ENCODE data around the gene FUZ.

Gene FUZ

DNA sequence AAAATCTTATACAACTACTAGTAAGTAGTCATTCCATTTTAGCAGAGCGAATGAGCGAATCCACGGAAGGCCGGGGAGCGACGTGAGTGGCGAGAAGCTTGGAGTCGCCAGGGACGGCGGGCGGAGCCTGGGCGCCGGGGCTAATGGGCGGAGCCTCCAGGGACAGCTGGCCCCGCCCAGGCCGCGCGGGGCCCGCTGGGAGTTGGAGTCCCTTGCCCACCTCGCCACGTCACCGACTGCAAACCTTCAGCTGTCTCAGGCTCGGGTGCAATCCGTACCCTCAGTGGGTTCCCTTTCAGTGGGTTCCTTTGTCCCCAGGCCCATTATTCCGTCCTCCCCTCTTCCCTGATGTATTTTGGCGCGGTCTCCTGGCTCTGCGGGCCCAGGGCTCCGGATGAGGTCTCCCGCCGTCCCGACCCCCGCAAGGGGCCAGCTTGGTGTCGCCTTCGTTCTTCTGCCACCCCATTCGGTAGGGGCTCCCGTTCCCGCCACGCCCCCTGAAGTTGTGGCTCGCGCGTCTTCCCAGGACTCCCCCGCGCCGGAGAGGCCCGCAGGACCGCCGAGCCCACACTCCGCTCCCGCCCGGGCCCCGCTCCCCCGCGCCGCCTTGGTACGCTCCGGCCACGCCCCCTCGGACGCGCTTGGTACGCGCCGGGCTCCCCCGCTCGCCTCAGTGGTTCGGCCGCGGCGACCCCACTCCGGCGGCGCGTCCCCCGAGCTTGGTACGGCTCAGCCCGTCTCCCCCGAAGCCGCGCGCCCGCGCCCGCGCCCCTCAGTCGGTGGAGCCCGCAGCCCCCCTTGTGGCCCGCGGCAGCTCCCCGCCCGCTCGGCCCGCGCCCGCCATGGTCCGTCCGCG is 37.6 kb upstream of the FUZ start, which contains the start of gene PTOV1:
Gene PTOV1, plus strand, starts transcription at position 673 of the 856 bp plus-strand sequence.
- DNase-seq, result peak; percentile 90

DNA sequence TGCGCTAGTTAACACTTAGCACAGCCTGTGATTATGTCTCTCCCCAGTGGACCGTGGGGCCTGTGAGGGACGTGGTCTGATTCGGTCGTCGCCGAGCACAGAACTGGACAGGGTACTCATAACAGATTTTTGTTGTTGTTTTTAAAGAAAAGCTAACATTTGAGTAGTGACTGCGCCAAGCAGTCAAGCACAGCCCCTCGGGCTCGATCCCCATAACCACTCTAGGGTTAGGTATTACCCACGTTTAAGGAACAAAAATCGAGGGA is 37.1 kb upstream of the FUZ start:
- no peak for DNase-seq

DNA sequence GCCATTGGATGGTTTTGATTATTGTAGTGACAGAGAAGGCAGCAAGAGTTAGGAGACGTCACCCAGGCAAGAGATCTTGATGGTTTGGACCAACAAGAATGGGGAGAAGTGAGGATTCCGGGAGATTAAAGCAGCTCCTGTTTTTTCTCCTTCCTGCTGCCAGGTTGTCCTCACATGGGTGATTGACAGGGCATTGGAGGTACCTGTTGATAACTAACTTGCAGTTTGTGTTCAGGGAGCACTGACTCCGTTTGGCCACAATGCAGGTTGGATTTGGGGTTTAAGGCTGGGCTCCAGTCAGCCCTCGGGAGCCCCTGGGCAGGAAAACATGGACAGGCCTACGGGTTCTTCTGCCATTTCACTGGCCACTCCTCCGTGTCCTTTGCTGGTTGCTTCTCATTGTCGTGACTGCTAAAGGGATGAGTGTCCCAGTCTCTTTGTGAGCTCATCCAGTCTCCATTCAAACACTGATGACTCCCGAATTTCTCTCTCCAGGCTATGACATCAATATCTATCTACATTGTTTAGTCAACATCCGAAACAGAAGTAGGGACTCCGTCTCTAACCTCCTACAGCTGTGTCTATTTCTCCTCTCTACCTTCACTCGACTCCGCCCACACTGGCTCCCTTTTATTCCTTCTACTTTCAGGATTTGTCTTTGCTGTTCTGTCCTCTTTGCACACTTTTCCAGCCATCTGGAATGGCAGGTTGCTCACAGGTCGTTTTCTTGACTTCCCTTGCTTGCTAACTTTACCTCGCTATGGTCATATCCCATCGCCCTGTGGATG is 36.5 kb upstream of the FUZ start:
- no peak for DNase-seq

DNA sequence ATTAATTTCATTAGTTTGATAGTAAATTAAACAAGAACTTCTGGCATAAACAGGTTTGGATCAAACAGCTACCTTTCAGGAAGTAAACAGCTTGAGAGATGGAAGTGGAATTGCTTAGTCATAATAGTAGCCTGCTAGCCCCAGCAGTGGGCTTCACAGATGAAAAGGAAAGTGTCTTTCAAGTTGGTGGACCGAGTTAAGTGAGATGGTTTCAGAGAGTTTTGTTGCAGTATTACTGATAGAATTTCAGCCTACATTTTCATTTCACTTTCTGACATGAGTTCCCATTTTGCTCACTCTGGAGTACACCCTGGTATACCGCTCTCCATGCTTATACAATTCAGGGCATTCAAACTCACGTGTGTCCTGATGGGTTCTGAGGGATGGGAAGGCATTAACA is 35.8 kb upstream of the FUZ start:
- DNase-seq, result no peak

DNA sequence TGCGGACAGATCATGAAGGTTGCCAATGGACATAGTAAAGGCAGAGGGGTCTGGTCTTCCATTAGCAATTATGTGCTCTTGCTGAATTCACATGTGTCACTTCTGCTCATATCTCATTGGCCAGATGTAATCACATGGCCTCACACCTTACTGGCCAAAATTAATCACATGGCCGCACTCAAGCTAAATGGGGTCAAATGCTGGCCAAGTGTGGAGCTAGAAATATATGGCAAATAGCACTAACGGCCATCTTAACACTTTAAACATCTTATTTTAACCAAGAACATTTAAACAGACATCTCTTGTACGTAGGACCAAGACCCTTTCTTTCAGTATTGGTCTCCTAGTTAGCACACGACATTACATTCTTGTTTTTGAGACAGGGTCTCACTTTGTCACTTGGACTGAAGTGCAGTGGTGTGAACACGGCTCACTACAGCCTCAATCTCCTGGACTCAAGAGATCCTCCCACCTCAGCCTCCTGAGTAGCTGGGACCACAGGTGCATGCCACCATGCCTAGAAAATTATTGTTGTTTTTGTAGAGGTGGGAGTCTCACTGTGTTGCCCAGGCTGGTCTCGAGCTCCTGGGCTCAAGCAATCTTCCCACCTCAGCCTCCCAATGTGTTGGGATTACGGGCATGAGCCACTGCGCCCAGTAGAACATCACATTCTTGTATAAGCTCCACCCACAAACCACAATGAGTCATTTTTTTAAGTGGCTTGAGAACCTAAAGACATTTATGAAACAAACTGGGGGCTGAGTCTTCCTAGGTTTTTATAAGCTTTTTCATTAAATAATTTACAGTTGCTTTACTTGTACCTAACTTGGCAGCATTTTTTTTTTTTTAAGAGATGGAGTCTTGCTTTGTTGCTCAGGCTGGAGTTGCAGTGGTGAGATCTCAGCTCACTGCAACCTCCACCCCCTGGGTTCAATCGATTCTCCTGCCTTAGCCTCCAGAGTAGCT is 34.9 kb upstream of the FUZ start:
- DNase-seq, result no peak

DNA sequence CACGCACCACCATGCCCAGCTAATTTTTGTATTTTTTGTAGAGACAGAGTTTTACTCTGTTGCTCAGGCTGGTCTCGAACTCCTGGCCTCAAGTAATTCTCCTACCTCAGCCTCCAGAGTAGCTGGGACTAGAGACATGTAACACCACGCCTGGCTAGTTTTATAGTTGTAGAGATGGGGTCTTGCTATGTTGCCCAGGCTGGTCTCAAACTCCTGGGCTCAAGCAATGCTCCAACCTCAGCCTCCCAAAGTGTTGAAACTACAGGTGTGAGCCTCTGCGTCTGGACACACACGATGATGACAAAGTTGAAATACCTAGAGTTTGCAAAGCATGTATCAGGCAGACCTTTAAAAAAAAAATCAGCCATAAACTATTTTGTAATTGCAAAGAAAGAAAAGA is 33.3 kb upstream of the FUZ start:
- DNase-seq, result no peak

DNA sequence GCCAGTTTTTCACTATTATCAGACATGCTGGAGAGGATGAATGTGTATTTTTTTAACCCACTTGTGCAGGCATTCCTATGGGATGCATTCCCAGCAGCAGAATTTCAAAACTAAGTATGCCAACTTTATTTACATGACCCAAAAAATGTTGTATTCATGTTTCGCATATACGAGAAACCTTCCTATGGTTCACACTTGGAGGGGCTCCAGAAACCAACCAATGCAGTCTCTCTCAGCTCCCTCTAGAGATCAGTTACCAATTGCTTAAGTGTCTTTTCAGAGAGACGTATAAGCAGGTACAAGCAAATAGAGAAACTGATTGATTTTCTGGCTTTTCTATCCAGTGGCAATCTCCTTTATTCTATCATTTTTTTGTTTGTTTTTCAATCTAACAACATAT is 32.3 kb upstream of the FUZ start:
- no peak for DNase-seq

DNA sequence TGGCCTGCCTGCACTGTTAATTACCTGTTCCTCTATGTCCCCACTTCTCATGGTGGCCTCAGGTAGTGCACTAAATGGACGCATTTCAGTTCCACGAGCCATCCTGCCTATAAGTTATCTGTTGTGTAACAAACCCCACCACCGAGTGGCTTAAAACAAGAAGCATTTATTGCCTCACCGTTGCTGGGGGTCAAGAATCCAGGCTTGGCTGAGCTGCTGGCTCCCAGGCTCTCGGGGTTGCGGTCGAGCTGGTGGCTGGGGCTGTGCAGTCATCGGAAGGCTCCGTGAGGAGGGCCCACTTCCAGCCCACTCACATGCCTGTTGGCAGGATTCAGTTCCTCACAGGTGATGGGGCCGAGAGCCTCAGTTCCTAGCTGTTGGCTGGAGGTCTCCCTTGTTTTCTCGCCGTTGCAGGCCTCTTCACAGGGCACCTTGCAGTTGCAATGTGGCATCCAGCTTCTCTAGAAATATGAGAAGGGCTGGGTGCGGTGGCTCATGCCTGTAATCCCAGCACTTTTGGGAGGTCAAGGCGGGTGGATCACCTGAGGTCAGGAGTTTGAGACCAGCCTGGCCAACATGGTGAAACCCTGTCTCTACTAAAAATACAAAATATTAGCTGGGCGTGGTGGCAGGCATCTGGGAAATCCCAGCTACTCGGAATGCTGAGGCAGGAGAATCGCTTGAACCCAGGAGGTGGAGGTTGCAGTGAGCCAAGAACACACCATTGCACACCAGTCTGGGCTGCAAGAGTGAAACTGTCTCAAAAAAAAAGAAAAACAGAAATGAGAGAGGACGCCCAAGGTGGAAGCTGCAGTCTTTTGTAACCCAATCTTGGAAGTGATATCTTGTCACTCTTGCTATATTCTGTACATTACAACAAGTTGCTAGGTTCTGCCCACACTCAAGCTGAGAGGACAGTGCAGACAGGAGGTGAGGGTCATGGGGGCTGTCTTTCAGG is 31.3 kb upstream of the FUZ start:
- DNase-seq, result no peak

DNA sequence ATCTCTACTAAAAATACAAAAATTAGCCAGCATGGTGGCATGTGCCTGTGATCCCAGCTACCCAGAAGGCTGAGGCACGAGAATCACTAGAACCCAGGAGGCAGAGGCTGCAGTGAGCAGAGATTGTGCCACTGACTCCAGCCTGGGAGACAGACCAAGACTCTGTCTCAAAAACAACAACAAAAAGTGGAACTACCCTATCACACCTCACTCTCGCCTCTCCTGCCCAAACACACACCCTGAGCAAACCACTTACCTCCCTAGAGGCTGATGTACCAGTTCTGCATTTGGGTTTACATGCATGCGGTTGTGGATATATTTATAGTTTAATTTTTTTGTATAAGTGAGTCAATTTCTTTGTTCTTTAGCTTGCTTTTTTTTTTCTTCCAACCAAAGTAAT is 30.2 kb upstream of the FUZ start:
- DNase-seq, result no peak

DNA sequence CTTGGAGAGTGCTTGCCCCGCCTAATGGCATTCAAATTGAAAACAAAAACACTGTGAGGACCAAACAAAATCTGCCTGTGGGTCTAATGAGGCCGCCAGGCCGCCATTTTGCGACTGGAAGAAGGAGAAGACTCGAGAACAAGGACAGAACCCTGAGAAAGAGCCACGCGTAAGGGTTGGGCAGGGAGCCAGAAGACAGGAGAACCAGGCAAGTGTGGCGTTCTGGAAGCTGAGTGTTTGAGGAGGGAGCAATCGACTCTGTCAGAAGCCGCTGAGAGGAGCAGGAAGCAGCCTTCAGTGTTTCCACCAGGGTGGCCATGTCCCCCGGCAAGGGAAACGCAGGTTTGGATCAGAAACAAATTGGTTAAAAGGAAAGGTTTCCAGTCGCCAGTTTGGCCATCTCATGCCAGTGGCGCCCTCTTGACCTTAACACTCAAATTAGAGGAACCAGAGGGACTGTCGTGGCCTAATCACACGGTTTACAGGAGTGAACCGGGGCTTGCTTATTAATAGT is 27.7 kb upstream of the FUZ start:
- DNase-seq, result no peak

DNA sequence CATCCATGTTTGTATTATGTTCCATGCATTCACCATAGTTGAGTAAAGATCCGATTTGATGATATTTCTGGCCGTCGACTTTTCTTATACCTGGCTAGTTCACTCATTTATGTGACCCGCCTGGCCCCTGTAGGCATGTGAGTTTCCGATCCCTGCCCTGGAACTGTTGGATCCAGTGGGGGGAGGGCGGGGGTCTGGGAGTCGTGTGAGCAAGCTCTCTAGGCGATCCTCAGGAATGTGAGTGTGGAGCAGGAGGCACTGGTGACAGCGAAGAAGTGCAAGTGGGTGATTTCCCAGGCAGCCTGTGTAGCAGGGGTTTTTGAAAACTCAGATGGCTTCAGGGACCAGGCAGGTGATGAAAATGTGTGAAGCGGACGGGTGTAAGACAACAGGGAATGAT is 27.2 kb upstream of the FUZ start:
- DNase-seq, result no peak

DNA sequence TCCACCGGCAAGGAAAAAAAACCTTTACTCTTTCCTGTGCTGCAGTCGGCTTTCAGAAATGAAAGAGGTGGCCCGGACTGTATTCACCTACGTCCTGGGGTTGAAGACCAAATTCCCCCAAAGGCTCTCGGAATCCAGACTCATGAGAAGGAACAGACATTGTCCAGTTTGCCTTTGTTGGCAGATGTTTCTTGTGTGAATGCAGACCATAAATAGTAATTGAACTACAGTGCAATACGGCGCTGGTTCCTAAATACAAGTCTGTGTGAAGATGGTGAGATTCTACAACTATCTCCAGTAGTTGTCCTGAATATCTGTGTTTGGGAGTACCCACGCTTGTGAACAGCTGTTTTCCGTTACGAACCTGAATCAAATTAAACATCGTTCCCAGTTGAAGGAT is 26.6 kb upstream of the FUZ start:
- no peak for DNase-seq

DNA sequence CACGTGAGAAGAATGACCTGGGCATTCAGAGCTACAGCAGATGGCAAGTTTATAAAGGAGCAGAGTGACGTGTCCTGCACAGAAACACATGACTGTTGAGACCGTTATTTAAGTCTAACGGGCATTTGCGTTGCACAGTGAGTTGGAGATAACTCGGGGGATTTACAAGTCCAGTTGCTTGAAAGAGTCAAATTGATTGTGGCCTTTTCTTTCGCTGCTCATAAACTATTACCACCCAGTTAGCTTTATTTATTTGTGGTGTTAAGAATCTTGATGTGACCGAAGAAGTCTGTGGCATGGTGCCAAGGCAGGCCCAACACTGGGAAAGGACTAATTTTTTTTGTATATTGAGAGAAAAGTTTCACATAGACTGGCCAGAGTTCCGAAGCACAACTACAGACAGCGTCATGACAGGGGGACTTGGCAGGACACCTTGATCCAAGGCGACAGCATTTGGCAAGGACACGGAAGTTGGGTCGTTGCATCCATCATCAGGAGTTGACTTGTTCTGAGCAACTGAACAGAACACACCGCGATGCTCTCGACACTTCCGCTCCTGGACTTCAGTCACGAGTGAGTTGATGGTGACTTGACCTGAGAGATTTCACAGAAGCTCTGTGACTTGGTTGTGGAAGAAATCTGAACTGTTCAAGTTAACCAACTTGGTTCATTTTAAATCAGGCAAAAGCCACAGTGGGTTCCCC is 25.9 kb upstream of the FUZ start:
- DNase-seq, result no peak

DNA sequence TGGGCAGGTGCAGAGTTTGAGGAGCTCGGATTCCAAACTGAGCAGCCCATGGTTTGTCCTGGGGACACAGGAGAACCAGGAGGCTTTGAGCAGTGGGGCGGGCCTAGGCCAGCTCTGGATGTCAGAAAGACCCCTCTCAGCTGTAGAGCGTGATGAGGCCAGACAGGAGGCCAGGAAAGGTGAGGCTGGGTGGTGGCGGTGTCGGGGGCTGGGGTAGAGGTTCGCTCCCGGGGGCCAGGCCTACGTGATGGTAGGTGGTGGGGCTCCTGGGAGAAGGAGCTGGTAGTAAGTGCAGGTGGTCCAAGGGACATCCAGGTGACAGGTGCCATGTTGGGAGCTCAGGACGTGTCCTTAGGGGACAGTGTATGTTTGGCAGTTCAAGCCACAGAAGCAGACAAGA is 24.3 kb upstream of the FUZ start:
- DNase-seq, result no peak

DNA sequence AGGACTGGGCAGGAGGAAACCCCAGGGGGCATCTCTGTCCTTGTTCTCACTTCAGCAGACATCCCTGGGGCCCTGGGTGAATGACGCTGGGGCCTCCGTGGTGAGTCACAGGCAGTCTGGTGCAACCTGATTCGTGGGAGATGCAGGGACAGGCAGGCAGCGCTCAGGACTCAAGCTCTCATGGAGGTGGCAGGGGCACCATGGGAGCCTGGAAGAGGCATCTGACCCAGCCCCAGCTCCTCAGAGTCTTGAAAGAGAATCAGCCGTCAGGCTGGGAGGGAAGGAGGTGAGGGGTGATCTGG is 23.9 kb upstream of the FUZ start:
- DNase-seq, result no peak

DNA sequence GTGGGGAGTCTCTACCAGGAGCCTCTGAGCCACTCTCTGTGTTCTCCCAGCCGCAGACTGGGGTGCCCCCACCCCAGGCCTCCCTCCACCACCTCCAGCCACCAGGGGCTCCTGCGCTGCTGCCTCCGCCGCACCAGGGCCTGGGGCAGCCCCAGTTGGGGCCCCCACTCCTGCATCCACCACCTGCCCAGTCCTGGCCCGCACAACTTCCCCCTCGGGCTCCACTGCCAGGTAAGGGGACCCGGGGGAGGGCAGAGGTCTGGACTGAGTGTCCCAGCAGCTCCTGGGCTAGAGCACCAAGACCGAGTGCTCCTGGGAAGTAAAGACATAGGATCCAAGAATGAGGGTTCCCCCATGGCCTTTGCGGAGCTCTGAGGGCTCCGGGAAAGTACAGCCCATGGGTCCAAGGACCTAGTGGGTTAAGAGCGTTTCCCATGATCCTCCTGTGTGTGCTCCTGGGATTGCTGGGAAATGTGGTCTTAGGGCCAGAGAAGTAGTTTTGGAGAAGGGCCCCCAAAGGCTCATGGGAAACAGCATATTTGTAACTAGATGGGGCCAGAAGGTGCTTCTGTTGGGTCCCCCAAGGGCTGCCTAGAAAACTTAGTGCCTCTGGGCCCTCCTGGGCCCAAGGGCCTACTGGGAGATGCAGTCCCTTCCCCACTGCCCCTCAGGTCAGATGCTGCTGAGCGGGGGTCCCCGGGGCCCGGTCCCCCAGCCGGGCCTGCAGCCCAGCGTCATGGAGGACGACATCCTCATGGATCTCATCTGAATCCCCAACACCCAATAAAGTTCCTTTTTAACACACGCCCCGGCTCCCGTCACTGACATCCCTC is 23.3 kb upstream of the FUZ start:
- no peak for DNase-seq

DNA sequence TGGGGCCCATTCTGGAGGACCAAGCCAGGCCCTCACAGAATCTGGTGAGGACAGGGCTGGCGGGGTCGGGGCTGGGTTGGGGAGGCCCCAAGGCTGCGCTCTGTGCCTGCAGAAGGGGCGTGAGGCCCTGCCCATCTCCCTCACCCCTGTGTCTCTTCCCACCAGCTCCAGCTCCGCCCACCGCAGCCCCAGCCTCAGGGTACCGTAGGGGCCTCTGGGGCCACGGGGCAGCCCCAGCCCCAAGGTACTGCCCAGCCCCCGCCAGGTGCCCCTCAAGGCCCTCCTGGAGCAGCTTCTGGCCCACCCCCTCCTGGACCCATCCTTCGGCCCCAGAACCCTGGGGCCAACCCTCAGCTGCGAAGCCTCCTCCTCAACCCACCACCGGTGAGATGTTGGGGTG is 22.5 kb upstream of the FUZ start:
- DNase-seq, result no peak

DNA sequence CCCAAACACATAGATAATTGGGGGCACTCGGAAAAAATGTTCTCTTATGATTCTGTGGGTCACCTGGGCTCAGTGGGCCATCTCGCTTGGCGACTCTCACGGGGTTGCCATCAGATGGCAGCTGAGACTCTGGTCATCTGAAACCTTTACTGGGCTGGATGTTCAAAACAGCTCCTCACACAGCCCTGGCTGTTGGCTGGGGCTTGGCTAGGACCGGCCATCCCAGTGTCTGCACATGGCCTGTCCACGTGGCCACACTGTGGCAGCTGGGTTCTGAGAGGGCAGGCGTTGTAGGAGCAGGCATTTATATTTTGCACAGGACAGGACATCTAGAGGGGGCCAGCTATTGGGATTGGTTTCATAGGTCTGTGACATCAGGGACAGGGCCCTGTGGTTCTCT is 20.5 kb upstream of the FUZ start:
- DNase-seq, result no peak

DNA sequence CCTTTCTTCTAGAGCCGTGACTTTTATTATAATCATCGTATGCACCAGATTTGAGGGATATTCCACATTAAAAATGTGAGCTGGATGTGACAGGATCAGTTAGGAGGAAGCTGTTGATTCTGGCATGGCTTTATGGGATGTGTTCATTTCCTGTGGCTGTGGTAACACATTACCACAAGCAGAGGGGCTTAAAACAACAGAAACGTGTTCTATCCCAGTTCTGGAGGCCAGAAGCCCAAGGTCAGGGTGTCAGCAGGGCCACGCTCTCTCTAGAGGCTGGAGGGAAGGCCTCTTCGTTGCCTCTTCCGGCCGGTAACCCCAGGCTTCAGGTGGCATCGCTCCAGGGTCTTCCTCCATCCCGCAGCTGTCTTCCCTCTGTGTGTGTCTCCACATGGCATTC is 19.5 kb upstream of the FUZ start:
- DNase-seq, result no peak

DNA sequence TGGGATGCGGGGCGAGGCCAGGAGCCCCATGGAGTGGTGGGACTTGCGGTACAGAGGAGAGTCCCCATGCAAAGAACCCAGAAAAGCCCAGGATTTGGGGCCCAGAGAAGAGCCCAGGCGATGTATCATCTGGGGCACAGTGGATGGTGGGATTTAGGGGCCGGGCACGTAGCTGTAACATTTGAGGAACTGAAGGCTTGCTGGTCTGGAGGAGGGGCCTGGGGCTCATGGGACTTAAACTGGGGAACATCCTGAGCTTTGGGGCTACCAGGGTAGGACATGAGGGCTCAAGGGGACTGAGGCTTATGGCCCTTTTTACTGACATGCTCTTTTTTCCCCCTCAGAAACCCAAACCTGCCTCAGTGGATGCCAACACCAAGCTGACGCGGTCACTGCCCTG is 18.5 kb upstream of the FUZ start:
- no peak for DNase-seq

DNA sequence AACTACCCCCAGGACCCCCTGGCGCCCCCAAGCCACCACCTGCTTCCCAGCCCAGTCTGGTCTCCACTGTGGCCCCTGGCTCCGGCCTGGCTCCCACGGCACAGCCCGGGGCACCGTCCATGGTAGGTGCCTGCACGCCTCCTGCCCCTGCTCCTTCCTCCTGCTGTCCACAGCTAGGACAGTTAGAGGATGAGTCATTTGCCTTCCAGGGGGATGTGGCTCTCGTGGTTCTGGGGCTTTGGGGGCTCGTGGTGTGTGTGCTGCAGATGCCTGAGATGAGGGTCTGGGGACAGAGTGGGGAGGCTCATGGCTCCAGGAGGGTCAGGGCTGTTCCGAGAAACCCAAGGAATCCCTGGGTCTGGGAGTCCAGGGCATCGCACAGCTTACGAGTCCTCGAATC is 17.7 kb upstream of the FUZ start:
- no peak for DNase-seq
